BJ (cell line): ENCODE data around the gene ZPR1. TPM values are rescaled to one million over a fixed set of nuclear protein-coding genes. Genes with fewer than 3 reads are reported as not detected.
A peak's percentile ranks its signal among the peaks of the same experiment; 100 is the strongest.
"Not testable (repeated sequence)": the region's sequence is repeated elsewhere in the genome, so short reads cannot be mapped to it uniquely, and the experiment has no call there.

Source experiments
- CTCF ChIA-PET: fragments of 350-600 bp; formaldehyde crosslinking; extraction: SDS; loops from one replicate; lab custom pipeline; 2021; ENCODE audit warnings: antibody characterized with exemption, inconsistent platforms; lab: Yijun Ruan, JAX
- POLR2A ChIA-PET: fragments of 300-600 bp; sonication (Branson Sonifier 250); formaldehyde crosslinking; extraction: SDS; loops from one replicate; lab custom pipeline; 2021; ENCODE audit warnings: antibody characterized with exemption; lab: Charles Lee
- DNase-seq: peaks from one replicate; pipeline ENCODE4 v3.0.0-alpha.2; 2011; ENCODE audit warnings: low read depth
- H3K27me3 ChIP-seq: 2 replicates; pipeline ENCODE4 v1.6.0; 2011; ENCODE audit warnings: low read length; ENCODE audit not compliant: control insufficient read depth, insufficient read depth
- H3K36me3 ChIP-seq: 2 replicates; pipeline ENCODE4 v1.5.1; 2011; ENCODE audit warnings: low read length; ENCODE audit not compliant: control insufficient read depth, insufficient read depth
- H3K4me3 ChIP-seq: 2 replicates; pipeline ENCODE4 v1.5.1; 2011; ENCODE audit warnings: low read depth, mild to moderate bottlenecking, control low read depth, low read length
- CTCF ChIP-seq: IDR thresholded peaks from 2 replicates; pipeline ENCODE4 v1.5.1; 2011; ENCODE audit warnings: low read depth, mild to moderate bottlenecking, control low read depth, inconsistent platforms, low read length, moderate library complexity; ENCODE audit not compliant: insufficient read depth
- polyA minus RNA-seq: library from RNA; depleted of rRNA, polyadenylated mRNA; stranded (reverse); fragments of >200 nt; gene quantifications from 2 replicates; pipeline ENCODE4 v1.2.3, GENCODE V29; 2011; rRNA and poly(A)+ RNA removed
- polyA plus RNA-seq: library from polyadenylated mRNA; depleted of rRNA; stranded (reverse); fragments of >200 nt; gene quantifications from 2 replicates; pipeline ENCODE4 v1.2.3, GENCODE V29; 2011; rRNA removed

The ZPR1 gene, protein sequence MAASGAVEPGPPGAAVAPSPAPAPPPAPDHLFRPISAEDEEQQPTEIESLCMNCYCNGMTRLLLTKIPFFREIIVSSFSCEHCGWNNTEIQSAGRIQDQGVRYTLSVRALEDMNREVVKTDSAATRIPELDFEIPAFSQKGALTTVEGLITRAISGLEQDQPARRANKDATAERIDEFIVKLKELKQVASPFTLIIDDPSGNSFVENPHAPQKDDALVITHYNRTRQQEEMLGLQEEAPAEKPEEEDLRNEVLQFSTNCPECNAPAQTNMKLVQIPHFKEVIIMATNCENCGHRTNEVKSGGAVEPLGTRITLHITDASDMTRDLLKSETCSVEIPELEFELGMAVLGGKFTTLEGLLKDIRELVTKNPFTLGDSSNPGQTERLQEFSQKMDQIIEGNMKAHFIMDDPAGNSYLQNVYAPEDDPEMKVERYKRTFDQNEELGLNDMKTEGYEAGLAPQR
- polyA plus RNA-seq (51.0 and 63.8 TPM in 2 replicates), polyA minus RNA-seq (21.0 and 26.4 TPM in 2 replicates)

DNA sequence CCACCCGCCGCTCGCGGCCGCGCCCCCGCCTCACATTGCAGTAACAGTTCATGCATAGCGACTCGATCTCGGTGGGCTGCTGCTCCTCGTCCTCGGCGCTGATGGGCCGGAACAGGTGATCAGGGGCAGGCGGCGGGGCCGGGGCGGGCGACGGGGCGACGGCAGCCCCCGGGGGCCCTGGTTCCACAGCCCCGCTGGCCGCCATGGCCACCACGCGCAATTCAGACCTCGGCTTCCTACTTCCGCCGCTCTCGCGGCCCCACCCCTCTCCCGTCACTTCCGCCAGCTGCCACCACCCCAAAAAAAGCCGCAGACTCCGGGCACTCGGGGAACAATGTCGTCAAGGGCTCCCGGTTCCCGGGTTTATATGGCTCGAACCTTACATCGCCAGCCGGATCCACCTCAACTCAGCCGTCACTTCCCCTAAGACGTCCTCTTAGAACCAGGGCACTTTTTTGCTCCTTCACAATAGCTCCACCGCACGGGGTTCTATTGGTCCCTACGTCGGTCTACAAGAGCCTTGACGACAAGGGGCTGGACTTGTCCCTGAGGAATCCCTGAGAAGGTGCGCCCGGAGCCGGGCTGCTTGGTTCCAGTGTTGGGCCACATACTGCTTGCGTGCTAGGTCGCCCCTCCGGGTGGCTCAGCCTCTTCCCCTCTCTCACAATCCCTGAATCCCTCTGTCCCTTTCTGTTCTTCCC lies at the start of gene ZPR1:
TSS of gene ZPR1 (minus strand) at position 238 of the 701 bp plus-strand sequence. CDS start at position 205, 33 bp downstream.
- DNase-seq = peak; percentile 18

GRCh38 chr11:116836632-116836991 lies 48.8 kb upstream of the ZPR1 start:
- no peak overlapping the region for H3K4me3 ChIP-seq
- TF ChIP-seq CTCF = no peak
- H3K27me3 ChIP-seq = no peaks in the 10 kb centered on the region
- no peak for DNase-seq
- POLR2A ChIA-PET = no interaction called here
- CTCF ChIA-PET = interaction anchor here (0.7 to 3.3 kb wide), 19 partner anchors 9 to 307 kb away, joined by 3 to 34 read pairs (median 5); partner anchors contain the start of genes APOA4, APOA5, PAFAH1B2 and ZPR1
- H3K36me3 ChIP-seq = no peaks in the 10 kb centered on the region

More for the DNA sequence above, at the start of gene ZPR1:
- Histone ChIP-seq H3K36me3 (peaks cover 20% of the 10 kb centered on the region), H3K4me3 (peak within 1 kb of the TSS; percentile 80), H3K27me3 (no peaks in the 10 kb centered on the region)
- CTCF ChIA-PET = interaction anchor here (0.8 to 9.6 kb wide), 8 partner anchors 8 to 439 kb away, joined by 3 to 165 read pairs (median 4); no protein-coding TSS in a partner anchor
- POLR2A ChIA-PET = interaction anchor here (0.6 to 0.7 kb wide), 2 partner anchors 14 to 66 kb away, joined by 3 to 4 read pairs; no protein-coding TSS in a partner anchor
- TF ChIP-seq CTCF = no peak

- Histone ChIP-seq H3K27me3 (no peaks in the 10 kb centered on the region), H3K36me3 (no peaks in the 10 kb centered on the region), H3K4me3 (peak overlapping the region; percentile 22; the same call in 1 of the 2 replicates)
- CTCF ChIA-PET = interaction anchor here (0.6 to 3.3 kb wide), 25 partner anchors 10 to 391 kb away, joined by 3 to 34 read pairs (median 4); partner anchors contain the start of genes APOA4, APOA5, PAFAH1B2 and ZPR1
- TF ChIP-seq CTCF = peak; percentile 75
- peak; percentile 75 for DNase-seq
- POLR2A ChIA-PET = no interaction called here
These were observed 48.2 kb upstream of the ZPR1 start for GRCh38 chr11:116835791-116836631.

DNA sequence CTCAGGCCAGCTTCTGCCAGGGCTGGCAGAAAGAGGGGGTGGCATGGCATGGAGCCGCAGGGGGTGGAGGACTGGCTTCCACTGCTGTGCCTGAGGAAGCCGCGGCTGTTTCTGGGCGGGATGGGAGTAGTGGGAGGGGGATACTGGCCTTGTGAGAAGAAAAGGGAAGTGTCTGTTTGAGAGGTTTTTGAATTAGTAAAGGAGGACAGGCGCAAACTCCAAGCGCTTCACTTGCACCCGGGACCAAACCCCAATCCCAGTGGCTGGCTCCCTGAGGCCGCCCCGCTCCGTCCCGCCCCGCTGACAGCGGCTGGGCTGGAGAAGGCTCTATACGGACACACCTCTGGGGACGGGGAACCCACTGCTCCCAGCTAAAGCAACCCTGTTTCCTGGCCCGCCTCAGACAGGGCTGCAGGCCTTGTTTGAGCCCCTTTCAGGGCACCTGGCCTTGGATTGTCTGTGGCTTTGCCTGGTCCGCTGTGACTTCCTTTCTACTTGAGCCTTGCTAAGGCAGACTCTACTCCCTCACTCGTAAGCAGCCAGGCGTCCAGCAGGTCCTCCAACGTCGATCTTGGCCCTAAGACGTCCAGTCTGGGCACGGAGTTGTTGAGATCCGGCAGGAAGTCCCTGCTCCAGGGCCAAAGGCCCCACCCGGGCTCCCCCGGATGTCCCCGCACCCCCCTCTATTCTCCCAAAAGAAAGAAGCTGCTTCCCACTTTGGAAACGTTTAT lies 47.4 kb upstream of the ZPR1 start:
- Histone ChIP-seq H3K27me3 (no peaks in the 10 kb centered on the region), H3K4me3 (no peak overlapping the region; the same call in 1 of the 2 replicates), H3K36me3 (no peaks in the 10 kb centered on the region)
- no peak for TF ChIP-seq CTCF
- ChIA-PET POLR2A (no interaction called here), CTCF (interaction anchor here (0.6 to 3.3 kb wide), 21 partner anchors 10 to 392 kb away, joined by 3 to 34 read pairs (median 4); partner anchors contain the start of genes APOA4, APOA5, PAFAH1B2 and ZPR1)
- DNase-seq = no peak

- CTCF ChIA-PET = interaction anchor here (1.1 to 3.3 kb wide), 3 partner anchors 18 to 43 kb away, joined by 5 to 34 read pairs (median 19); partner anchors contain the start of gene APOA5
- DNase-seq, H3K27me3 ChIP-seq, H3K4me3 ChIP-seq, POLR2A ChIA-PET, H3K36me3 ChIP-seq: not testable (repeated sequence)
These were observed 46.8 kb upstream of the ZPR1 start for GRCh38 chr11:116834535-116835041.
